SK-N-SH (cell line): Measurements from ENCODE around the gene CACNA2D4. TPM values are rescaled to one million over a fixed set of nuclear protein-coding genes. Genes with fewer than 3 reads are reported as not detected.

ENCODE experiments used
- CTCF ChIA-PET: fragments of 300-600, 350-600 bp; formaldehyde crosslinking; extraction: SDS; loops from one replicate; lab custom pipeline; 2021; lab: Yijun Ruan, JAX
- POLR2A ChIA-PET: fragments of 350-600 bp; sonication (Branson Sonifier 250); formaldehyde crosslinking; extraction: SDS; loops from one replicate; lab custom pipeline; 2020; ENCODE audit warnings: antibody characterized with exemption, inconsistent platforms; lab: Yijun Ruan, JAX
- DNase-seq: peaks from one replicate; pipeline ENCODE4 v3.0.0; 2012
- H2AFZ ChIP-seq: fragments of 200-600 bp; sonication (generic); 2 replicates; pipeline ENCODE4 v1.8.1; 2016; ENCODE audit warnings: antibody characterized with exemption, mild to moderate bottlenecking, low read depth
- H3F3A ChIP-seq: fragments of 200-600 bp; sonication (generic); replicated peaks from 2 replicates; pipeline ENCODE3; 2016; ENCODE audit warnings: antibody characterized with exemption, mild to moderate bottlenecking; ENCODE audit not compliant: insufficient read depth
- H3K27ac ChIP-seq, 2 experiments: fragments of 200-500 bp in 1 of 2; fragments of 200-600 bp in 1 of 2; sonication (Bioruptor generic) in 1 of 2; sonication (generic), shearing (Covaris generic) in 1 of 2; 2 replicates each; pipeline versions ENCODE4 v1.5.1 to v1.6.1; 2014 to 2016; ENCODE audit warnings: low read depth in 2 of 2, inconsistent platforms in 1 of 2, low read length in 1 of 2, mild to moderate bottlenecking in 1 of 2, mixed read lengths in 1 of 2
- H3K27me3 ChIP-seq: fragments of 200-600 bp; sonication (generic), shearing (Covaris generic); 2 replicates; pipeline ENCODE4 v1.6.1; 2016; ENCODE audit warnings: mixed run types; ENCODE audit not compliant: insufficient read depth
- H3K36me3 ChIP-seq, 2 experiments: fragments of 200-500 bp in 1 of 2; fragments of 200-600 bp in 1 of 2; sonication (Bioruptor generic) in 1 of 2; sonication (generic) in 1 of 2; replicated peaks in 1 of 2; 2 replicates each; pipeline versions ENCODE3 to v1.5.1; 2014 to 2016; ENCODE audit warnings: low read length in 1 of 2, mild to moderate bottlenecking in 1 of 2; ENCODE audit not compliant: insufficient read depth in 2 of 2, control insufficient read depth in 1 of 2
- H3K4me1 ChIP-seq, 2 experiments: fragments of 200-500 bp in 1 of 2; fragments of 200-600 bp in 1 of 2; sonication (Bioruptor generic) in 1 of 2; sonication (generic), shearing (Covaris generic) in 1 of 2; 2 replicates each; pipeline versions ENCODE4 v1.5.1 to v1.6.1; 2014 to 2016; ENCODE audit warnings: low read depth in 1 of 2, low read length in 1 of 2, mixed run types in 1 of 2; ENCODE audit not compliant: insufficient read depth in 2 of 2, control insufficient read depth in 1 of 2
- H3K4me2 ChIP-seq: fragments of 200-600 bp; sonication (generic), shearing (Covaris generic); 2 replicates; pipeline ENCODE4 v1.6.1; 2017; ENCODE audit warnings: mixed run types
- H3K4me3 ChIP-seq, 2 experiments: fragments of 200-500 bp in 1 of 2; fragments of 200-600 bp in 1 of 2; sonication (Bioruptor generic) in 1 of 2; sonication (generic), shearing (Covaris generic) in 1 of 2; 2 replicates each; pipeline versions ENCODE4 v1.5.1 to v1.8.1; 2014 to 2016; ENCODE audit warnings: low read depth in 2 of 2, inconsistent platforms in 1 of 2, low read length in 1 of 2, mild to moderate bottlenecking in 1 of 2, mixed read lengths in 1 of 2, moderate library complexity in 1 of 2
- H3K79me2 ChIP-seq: fragments of 200-600 bp; sonication (generic); 2 replicates; pipeline ENCODE4 v1.8.1; 2017; ENCODE audit warnings: mild to moderate bottlenecking; ENCODE audit not compliant: insufficient read depth
- H3K9ac ChIP-seq: fragments of 200-600 bp; sonication (generic); 2 replicates; pipeline ENCODE4 v1.6.1; 2017; ENCODE audit warnings: mixed run types
- H3K9me2 ChIP-seq: fragments of 200-600 bp; sonication (generic); 2 replicates; pipeline ENCODE4 v1.6.1; 2017; ENCODE audit warnings: mixed run types
- H3K9me3 ChIP-seq: fragments of 200-600 bp; sonication (generic); 2 replicates; pipeline ENCODE4 v1.6.1; 2017; ENCODE audit warnings: mixed run types, mild to moderate bottlenecking, moderate library complexity
- H4K20me1 ChIP-seq: fragments of 200-600 bp; sonication (generic); 2 replicates; pipeline ENCODE4 v1.6.1; 2017; ENCODE audit warnings: mild to moderate bottlenecking, mixed run types; ENCODE audit not compliant: insufficient read depth
- ELF1 ChIP-seq: IDR thresholded peaks from 2 replicates; pipeline ENCODE4 v1.4.0; 2012
- EP300 ChIP-seq, 2 experiments: IDR thresholded peaks; 2 replicates each; pipeline versions ENCODE4 v1.4.0 to v1.6.1; 2012; ENCODE audit warnings: borderline replicate concordance in 1 of 2, low read depth in 1 of 2, low read length in 1 of 2
- FOSL2 ChIP-seq: IDR thresholded peaks from 2 replicates; pipeline ENCODE4 v1.4.0; 2012; ENCODE audit warnings: low read depth, mild to moderate bottlenecking, moderate library complexity, borderline replicate concordance
- FOXJ3 ChIP-seq: sonication (generic); formaldehyde crosslinking; IDR thresholded peaks from 2 replicates; pipeline ENCODE4 v1.5.1; 2020; ENCODE audit warnings: mild to moderate bottlenecking, missing genetic modification reagents
- FOXM1 ChIP-seq: IDR thresholded peaks from 2 replicates; pipeline ENCODE4 v1.4.0; 2012; ENCODE audit warnings: low read depth, mild to moderate bottlenecking
- GABPA ChIP-seq: IDR thresholded peaks from 2 replicates; pipeline ENCODE4 v1.4.0; 2012; ENCODE audit warnings: low read depth, mild to moderate bottlenecking
- GATA2 ChIP-seq: sonication (generic); formaldehyde crosslinking; IDR thresholded peaks from 2 replicates; pipeline ENCODE4 v1.5.0; 2020; ENCODE audit warnings: mild to moderate bottlenecking, missing genetic modification reagents
- MEF2A ChIP-seq: IDR thresholded peaks from 2 replicates; pipeline ENCODE4 v1.4.0; 2012; ENCODE audit warnings: low read depth, borderline replicate concordance
- MXI1 ChIP-seq: IDR thresholded peaks from 2 replicates; pipeline ENCODE4 v1.6.1; 2012; ENCODE audit warnings: mild to moderate bottlenecking, low read depth, low read length, improper control_type of control experiment
- NFIC ChIP-seq: IDR thresholded peaks from 2 replicates; pipeline ENCODE4 v1.4.0; 2012; ENCODE audit warnings: borderline replicate concordance
- PBX3 ChIP-seq: IDR thresholded peaks from 2 replicates; pipeline ENCODE4; 2012
- POLR2AphosphoS5 ChIP-seq: IDR thresholded peaks from 2 replicates; pipeline ENCODE4 v1.6.1; 2012; ENCODE audit warnings: low read depth, low read length
- RAD21 ChIP-seq: IDR thresholded peaks from 2 replicates; pipeline ENCODE4 v1.6.1; 2012; ENCODE audit warnings: mild to moderate bottlenecking, low read length
- RCOR1 ChIP-seq: fragments of 150-350 bp; IDR thresholded peaks from 2 replicates; pipeline ENCODE4 v1.6.1; 2017; ENCODE audit warnings: antibody characterized with exemption, low read length
- RFX5 ChIP-seq: IDR thresholded peaks from 2 replicates; pipeline ENCODE4 v1.6.1; 2012; ENCODE audit warnings: mild to moderate bottlenecking, improper control_type of control experiment, low read length
- SIN3A ChIP-seq: IDR thresholded peaks from 2 replicates; pipeline ENCODE4 v1.6.1; 2012; ENCODE audit warnings: low read depth, mild to moderate bottlenecking, low read length, moderate library complexity, borderline replicate concordance
- SMC3 ChIP-seq: IDR thresholded peaks from 2 replicates; pipeline ENCODE4 v1.6.1; 2012; ENCODE audit warnings: low read depth, low read length, improper control_type of control experiment
- TAF1 ChIP-seq: IDR thresholded peaks from 2 replicates; pipeline ENCODE4 v1.6.1; 2012; ENCODE audit warnings: low read depth, mild to moderate bottlenecking, low read length, moderate library complexity, borderline replicate concordance
- TEAD4 ChIP-seq: IDR thresholded peaks from 2 replicates; pipeline ENCODE4 v1.4.0; 2012; ENCODE audit warnings: mild to moderate bottlenecking, borderline replicate concordance; ENCODE audit not compliant: insufficient read depth
- USF1 ChIP-seq: IDR thresholded peaks from 2 replicates; pipeline ENCODE4 v1.4.0; 2012; ENCODE audit warnings: low read depth, borderline replicate concordance
- YY1 ChIP-seq: IDR thresholded peaks from 2 replicates; pipeline ENCODE4 v1.4.0; 2012; ENCODE audit warnings: low read depth, mild to moderate bottlenecking
- WGBS: methylation state at CpG from one replicate; pipeline ENCODE4 v1.1.6; 2017; ENCODE audit warnings: low lambda C conversion rate; 5-methylcytosine and 5-hydroxymethylcytosine counted together
- polyA plus RNA-seq, 3 experiments: library from polyadenylated mRNA; depleted of rRNA; stranded (reverse); fragments of >200 nt; gene quantifications; 2 replicates each; pipeline ENCODE4 v1.2.3, GENCODE V29; 2012
- TF ChIP-seq, protein P1 (sequence below): fragments of 150-350 bp; IDR thresholded peaks from 2 replicates; pipeline ENCODE4 v1.6.1; 2016; ENCODE audit warnings: mild to moderate bottlenecking, low read depth, low read length

CACNA2D4 gene
- polyA plus RNA-seq, 1 of the 3 experiments (the other 2 are of a cell fraction) = 0.02 TPM

DNA sequence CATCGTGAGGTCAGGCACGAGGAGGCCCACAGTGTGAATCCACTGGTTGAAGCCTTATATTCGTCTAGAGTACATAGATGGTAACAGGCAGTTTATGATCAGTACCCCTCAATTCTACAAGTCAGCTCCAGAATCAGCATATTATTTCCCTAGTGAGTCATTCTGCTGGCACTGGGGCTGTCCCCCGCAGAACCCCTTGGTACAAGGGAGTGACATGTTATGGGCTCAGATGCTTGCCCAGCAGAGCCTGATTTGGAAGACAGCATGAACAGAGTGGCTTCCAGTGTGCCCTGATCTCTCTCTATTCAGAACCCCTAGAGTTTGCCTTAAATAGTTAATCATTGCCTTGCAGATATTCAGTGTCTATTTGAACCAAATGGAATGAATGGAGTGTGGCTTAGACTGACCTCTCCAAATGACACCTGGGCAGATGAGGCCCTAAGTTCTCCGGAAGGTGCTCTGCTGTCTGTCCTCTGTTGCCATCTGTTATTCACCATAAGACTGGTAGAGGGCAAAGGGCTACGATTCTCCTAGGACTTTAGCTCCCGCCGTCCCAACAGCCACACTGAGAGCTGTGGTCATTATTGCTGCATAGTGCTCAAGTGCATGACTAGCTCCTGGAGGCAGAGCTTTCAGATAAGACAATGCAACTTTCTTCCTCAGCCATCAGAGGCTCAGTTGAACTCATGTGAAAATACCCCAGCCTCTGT is 41.1 kb downstream of the CACNA2D4 start:
- Histone ChIP-seq H2AFZ (no peak overlapping the region), H3K4me2 (no peak overlapping the region), H3K9me3 (no peaks in the 10 kb centered on the region), H3K4me3 (no peak overlapping the region), H3K4me1 (peaks cover 0 to 4% of the 10 kb centered on the region in 2 experiments; a peak in 1 of 4 replicates), H3K9me2 (no peaks in the 10 kb centered on the region), H3K9ac (no peak overlapping the region), H3K27me3 (peaks cover 28% of the 10 kb centered on the region; the same call in 1 of the 2 replicates), H3K79me2 (no peaks in the 10 kb centered on the region), H4K20me1 (no peaks in the 10 kb centered on the region), H3K27ac (no peak overlapping the region), H3F3A (no peaks in the 10 kb centered on the region), H3K36me3 (no peaks in the 10 kb centered on the region)
- WGBS = 58% methylated on average over 7 of the region's 8 CpGs
- TF ChIP-seq RAD21 = no peak
- no peak for TF ChIP-seq FOSL2
- no peak for TF ChIP-seq GATA2 (CRISPR knock-in tag)
- no peak for TF ChIP-seq GABPA
- TF ChIP-seq, protein P1, sequence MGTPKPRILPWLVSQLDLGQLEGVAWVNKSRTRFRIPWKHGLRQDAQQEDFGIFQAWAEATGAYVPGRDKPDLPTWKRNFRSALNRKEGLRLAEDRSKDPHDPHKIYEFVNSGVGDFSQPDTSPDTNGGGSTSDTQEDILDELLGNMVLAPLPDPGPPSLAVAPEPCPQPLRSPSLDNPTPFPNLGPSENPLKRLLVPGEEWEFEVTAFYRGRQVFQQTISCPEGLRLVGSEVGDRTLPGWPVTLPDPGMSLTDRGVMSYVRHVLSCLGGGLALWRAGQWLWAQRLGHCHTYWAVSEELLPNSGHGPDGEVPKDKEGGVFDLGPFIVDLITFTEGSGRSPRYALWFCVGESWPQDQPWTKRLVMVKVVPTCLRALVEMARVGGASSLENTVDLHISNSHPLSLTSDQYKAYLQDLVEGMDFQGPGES = no peak
- TF ChIP-seq RFX5 = no peak
- no peak for TF ChIP-seq RCOR1
- TF ChIP-seq MEF2A = no peak
- no peak for TF ChIP-seq TAF1
- no peak for TF ChIP-seq USF1
- TF ChIP-seq SMC3 = no peak
- TF ChIP-seq MXI1 = no peak
- no peak for TF ChIP-seq FOXM1
- no peak for DNase-seq
- ChIA-PET POLR2A (no interaction called here), CTCF (no interaction called here)

DNA sequence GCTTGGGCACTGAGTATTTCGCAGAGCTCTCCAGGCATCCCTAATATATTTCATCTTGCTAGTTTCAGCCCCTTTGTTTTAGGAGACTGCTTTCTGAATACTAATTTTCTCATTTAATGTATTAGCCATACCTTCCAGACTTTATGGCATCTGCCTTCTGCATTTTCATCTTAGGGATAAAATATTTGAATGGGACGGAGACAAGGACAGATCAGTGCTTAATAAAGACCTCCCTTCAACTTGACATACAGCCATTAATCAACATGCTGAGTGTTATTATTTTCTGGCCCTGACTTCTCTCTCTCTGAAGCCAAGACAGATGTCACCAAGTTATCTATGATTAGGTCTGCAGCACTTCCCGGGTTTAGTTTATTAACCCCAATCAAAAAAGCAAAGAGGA is 42.4 kb downstream of the CACNA2D4 start:
- DNase-seq = no peak
- Histone ChIP-seq H3K9me2 (no peaks in the 10 kb centered on the region), H2AFZ (no peak overlapping the region), H3K4me2 (no peak overlapping the region), H3K36me3 (no peaks in the 10 kb centered on the region), H3K9me3 (no peaks in the 10 kb centered on the region), H3F3A (peaks cover 6% of the 10 kb centered on the region)
- CTCF ChIA-PET = interaction anchor here (2.4 kb wide), 1 partner anchor 64 kb away, joined by 8 read pairs; no protein-coding TSS in a partner anchor
- 27% methylated on average over 3 of the region's 3 CpGs for WGBS
- no peak for TF ChIP-seq POLR2AphosphoS5
- TF ChIP-seq PBX3 = no peak
- no peak for TF ChIP-seq FOXM1
- TF ChIP-seq GABPA = no peak
- no peak for TF ChIP-seq RAD21
- no peak for TF ChIP-seq TEAD4
- TF ChIP-seq SIN3A = no peak
- no peak for TF ChIP-seq FOXJ3
- TF ChIP-seq NFIC = no peak
- no peak for TF ChIP-seq MEF2A
- TF ChIP-seq SMC3 = no peak
- TF ChIP-seq EP300 (IDR thresholded peaks at IDR 0.05; ENCODE audit: borderline replicate concordance in 1 of 2, low read depth in 1 of 2, low read length in 1 of 2) = no peak
- TF ChIP-seq USF1 = no peak
- no peak for TF ChIP-seq ELF1
- no peak for TF ChIP-seq YY1
- TF ChIP-seq, all 33 proteins: peak for 0
- H3K27ac ChIP-seq = no peak overlapping the region
- no peaks in the 10 kb centered on the region for H4K20me1 ChIP-seq
- no peak overlapping the region for H3K9ac ChIP-seq
- H3K4me1 ChIP-seq = peaks cover 0 to 4% of the 10 kb centered on the region in 2 experiments; a peak in 1 of 4 replicates
- no peak overlapping the region for H3K4me3 ChIP-seq
- H3K79me2 ChIP-seq = no peaks in the 10 kb centered on the region
- H3K27me3 ChIP-seq = peaks cover 28% of the 10 kb centered on the region; the same call in 1 of the 2 replicates
- POLR2A ChIA-PET = no interaction called here
